ENCODE results near the gene ADIPOR2.

- no peak for TF ChIP-seq CTCF (IDR thresholded peaks at IDR 0.05; ENCODE audit: low read depth, low read length, missing input control)
- TF ChIP-seq REST (IDR thresholded peaks at IDR 0.05) = no peak
- peak; percentile 19 to 30 for TF ChIP-seq RXRA (IDR thresholded peaks at IDR 0.05)
- peak; percentile 35 for TF ChIP-seq YY1 (IDR thresholded peaks at IDR 0.05)
- no peak for TF ChIP-seq TAF1 (conservative IDR thresholded peaks at IDR 0.05)
- TF ChIP-seq EGR1 (IDR thresholded peaks at IDR 0.05; ENCODE audit: low read depth in 2 of 2) = no peak
- no peak for TF ChIP-seq GABPA (IDR thresholded peaks at IDR 0.05 in 1 of 2, conservative IDR thresholded peaks at IDR 0.05 in 1 of 2)
Observed at GRCh38 chr12:1782215-1782614, 91.3 kb downstream of the ADIPOR2 start.
